ENCODE measurements around the gene KCNA1.

DNA sequence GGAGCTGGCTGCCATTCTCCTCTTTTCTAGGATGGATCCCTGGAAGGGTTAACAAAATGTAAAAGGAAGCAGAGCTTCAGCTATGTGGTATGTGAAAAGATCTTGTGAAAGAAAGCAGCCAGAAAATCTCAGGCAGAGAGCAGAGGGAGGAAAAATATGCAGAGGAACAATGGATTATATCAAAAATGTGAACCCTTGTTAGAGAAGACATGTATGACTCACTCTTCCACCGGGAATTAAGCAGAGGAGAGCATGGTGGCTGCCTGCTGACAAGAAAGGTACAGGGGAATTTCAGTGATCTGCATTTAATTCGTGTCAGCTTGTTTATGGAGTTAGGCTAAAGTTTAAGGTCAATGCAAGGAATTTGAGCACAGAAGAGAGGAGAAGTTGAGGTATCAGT is 46.3 kb downstream of the KCNA1 start:
- TF ChIP-seq EZH2 (IDR thresholded peaks at IDR 0.05) = no peak
- TF ChIP-seq POLR2AphosphoS5 (IDR thresholded peaks at IDR 0.05; ENCODE audit: borderline replicate concordance, low read depth, low read length) = no peak
